GM13976 (cell line): ENCODE data around the gene DIS3L2.

Experiments
- DNase-seq: peaks from one replicate; pipeline ENCODE4 v3.0.0; 2012; ENCODE audit warnings: low spot score
- CTCF ChIP-seq: IDR thresholded peaks from 2 replicates; pipeline ENCODE4 v1.5.1; 2012; ENCODE audit warnings: borderline replicate concordance, mild to moderate bottlenecking; ENCODE audit not compliant: insufficient read depth; ENCODE audit errors: extremely low read depth, missing control alignments, control extremely low read depth
- in situ Hi-C: fragments of 300-500 bp; cut with MboI; formaldehyde crosslinking; loops from one replicate; pipeline ENCODE4 v1.12.0; 2022; ENCODE audit warnings: low sequenced_read_pairs, mixed read lengths, inconsistent platforms; ENCODE audit not compliant: unreplicated experiment

The DIS3L2 gene

GRCh38 chr2:232137356-232138147, 176.0 kb downstream of the DIS3L2 start:
- in situ Hi-C loops: loop anchor here (5.0 kb wide), 1 partner anchor 210 kb away; the partner anchor contains the start of gene NPPC
- DNase-seq: no peak
- TF ChIP-seq CTCF: no peak

- in situ Hi-C loops: loop anchor here (5.0 kb wide), 1 partner anchor 211 kb away; the partner anchor contains the start of gene NPPC
- no peak for TF ChIP-seq CTCF
- no peak for DNase-seq
Observed at GRCh38 chr2:232138441-232138840, 176.9 kb downstream of the DIS3L2 start.

- in situ Hi-C loops: loop anchor here (5.0 kb wide), 1 partner anchor 212 kb away; the partner anchor contains the start of gene NPPC
- DNase-seq: no peak
- no peak for TF ChIP-seq CTCF
Observed at GRCh38 chr2:232139171-232139594, 177.7 kb downstream of the DIS3L2 start.

GRCh38 chr2:232139786-232140562, 178.5 kb downstream of the DIS3L2 start:
- TF ChIP-seq CTCF: no peak
- DNase-seq: no peak
- in situ Hi-C loops: loop anchor here (5.0 kb wide), 1 partner anchor 213 kb away; the partner anchor contains the start of gene NPPC

GRCh38 chr2:232141591-232141990, 180.1 kb downstream of the DIS3L2 start:
- TF ChIP-seq CTCF: no peak
- DNase-seq: no peak
- in situ Hi-C loops: no loop called here

- in situ Hi-C loops: no loop called here
- DNase-seq: no peak
- TF ChIP-seq CTCF: peak; percentile 55
Observed at GRCh38 chr2:232142049-232142448, 180.5 kb downstream of the DIS3L2 start.
